ENCODE data around the gene RYK.

DNA sequence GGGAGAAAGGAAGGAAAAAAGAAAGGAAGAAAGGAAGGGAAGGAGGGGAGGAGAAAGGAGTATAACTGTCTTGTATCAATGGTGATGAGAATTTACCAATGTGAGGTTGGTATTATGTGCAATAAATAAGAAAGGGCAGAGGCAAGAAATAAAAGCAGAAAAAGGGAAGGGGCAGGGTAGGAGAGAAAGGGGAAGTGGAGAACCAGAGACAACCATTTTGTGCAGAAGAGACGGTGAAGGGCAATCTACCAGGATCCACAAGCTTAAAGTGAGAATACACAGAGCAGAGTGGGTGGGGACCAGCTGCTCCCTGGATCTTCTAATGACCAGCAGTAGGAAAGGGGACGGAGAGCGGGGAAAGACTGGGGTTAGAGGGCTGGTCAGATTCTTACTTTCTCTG is 114.1 kb downstream of the RYK start:
- TF ChIP-seq CBX2 (IDR thresholded peaks at IDR 0.05; ENCODE audit: borderline replicate concordance, low read depth) (no peak), POLR2A (IDR thresholded peaks at IDR 0.05; ENCODE audit: low read length) (no peak)
- TF ChIP-seq, protein P1, sequence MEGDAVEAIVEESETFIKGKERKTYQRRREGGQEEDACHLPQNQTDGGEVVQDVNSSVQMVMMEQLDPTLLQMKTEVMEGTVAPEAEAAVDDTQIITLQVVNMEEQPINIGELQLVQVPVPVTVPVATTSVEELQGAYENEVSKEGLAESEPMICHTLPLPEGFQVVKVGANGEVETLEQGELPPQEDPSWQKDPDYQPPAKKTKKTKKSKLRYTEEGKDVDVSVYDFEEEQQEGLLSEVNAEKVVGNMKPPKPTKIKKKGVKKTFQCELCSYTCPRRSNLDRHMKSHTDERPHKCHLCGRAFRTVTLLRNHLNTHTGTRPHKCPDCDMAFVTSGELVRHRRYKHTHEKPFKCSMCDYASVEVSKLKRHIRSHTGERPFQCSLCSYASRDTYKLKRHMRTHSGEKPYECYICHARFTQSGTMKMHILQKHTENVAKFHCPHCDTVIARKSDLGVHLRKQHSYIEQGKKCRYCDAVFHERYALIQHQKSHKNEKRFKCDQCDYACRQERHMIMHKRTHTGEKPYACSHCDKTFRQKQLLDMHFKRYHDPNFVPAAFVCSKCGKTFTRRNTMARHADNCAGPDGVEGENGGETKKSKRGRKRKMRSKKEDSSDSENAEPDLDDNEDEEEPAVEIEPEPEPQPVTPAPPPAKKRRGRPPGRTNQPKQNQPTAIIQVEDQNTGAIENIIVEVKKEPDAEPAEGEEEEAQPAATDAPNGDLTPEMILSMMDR (IDR thresholded peaks at IDR 0.05) = no peak
- TF ChIP-seq, protein P2, sequence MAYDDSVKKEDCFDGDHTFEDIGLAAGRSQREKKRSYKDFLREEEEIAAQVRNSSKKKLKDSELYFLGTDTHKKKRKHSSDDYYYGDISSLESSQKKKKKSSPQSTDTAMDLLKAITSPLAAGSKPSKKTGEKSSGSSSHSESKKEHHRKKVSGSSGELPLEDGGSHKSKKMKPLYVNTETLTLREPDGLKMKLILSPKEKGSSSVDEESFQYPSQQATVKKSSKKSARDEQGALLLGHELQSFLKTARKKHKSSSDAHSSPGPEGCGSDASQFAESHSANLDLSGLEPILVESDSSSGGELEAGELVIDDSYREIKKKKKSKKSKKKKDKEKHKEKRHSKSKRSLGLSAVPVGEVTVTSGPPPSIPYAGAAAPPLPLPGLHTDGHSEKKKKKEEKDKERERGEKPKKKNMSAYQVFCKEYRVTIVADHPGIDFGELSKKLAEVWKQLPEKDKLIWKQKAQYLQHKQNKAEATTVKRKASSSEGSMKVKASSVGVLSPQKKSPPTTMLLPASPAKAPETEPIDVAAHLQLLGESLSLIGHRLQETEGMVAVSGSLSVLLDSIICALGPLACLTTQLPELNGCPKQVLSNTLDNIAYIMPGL (CRISPR knock-in tag; IDR thresholded peaks at IDR 0.05; ENCODE audit: borderline replicate concordance) = no peak

All from A549 (cell line).